Left ventricle myocardium inferior (tissue), 1 donor: Measurements from ENCODE around the gene CCDC177. TPM values are rescaled to one million over a fixed set of nuclear protein-coding genes. Genes with fewer than 3 reads are reported as not detected.

Experiments
- DNase-seq: peaks from one replicate; pipeline ENCODE4 v3.0.0-alpha.2; 2020
- H3K27ac ChIP-seq: fragments of 200-600 bp; replicated peaks from 2 replicates; pipeline ENCODE4 v1.8.0; 2021
- H3K27me3 ChIP-seq: fragments of 200-600 bp; 2 replicates; pipeline ENCODE4 v1.8.0; 2021; ENCODE audit warnings: low read depth
- H3K36me3 ChIP-seq: fragments of 200-600 bp; 2 replicates; pipeline ENCODE4 v1.8.0; 2021
- H3K4me1 ChIP-seq: fragments of 200-600 bp; 2 replicates; pipeline ENCODE4 v1.8.0; 2021
- H3K4me3 ChIP-seq: fragments of 200-600 bp; 2 replicates; pipeline ENCODE4 v1.8.0; 2021; ENCODE audit warnings: mild to moderate bottlenecking, moderate library complexity
- H3K9me3 ChIP-seq: fragments of 200-600 bp; replicated peaks from 2 replicates; pipeline ENCODE4 v1.8.0; 2021
- CTCF ChIP-seq: fragments of 200-600 bp; IDR thresholded peaks from 2 replicates; pipeline ENCODE4 v1.8.0; 2021; ENCODE audit warnings: antibody characterized with exemption, mild to moderate bottlenecking, borderline replicate concordance
- intact Hi-C: fragments of 100-400 bp; cut with micrococcal nuclease; formaldehyde crosslinking; loops from one replicate; pipeline ENCODE4 v1.11.0; 2022
- total RNA-seq: library from RNA; stranded (reverse); fragmentation: NEBNext Ultra II Directional; extraction: Animal tissue kit (Norgen Biotek cat#: 25700); gene quantifications from one replicate; pipeline ENCODE4 v1.2.1, GENCODE V29; 2021
- donor health status: DM: no; HTN: yes; CAD: no; lungs with severe emphysema.

CCDC177 gene
- total RNA-seq, 1 donor from 2014 or later = not detected

GRCh38 chr14:69586404-69586803, 11.7 kb upstream of the CCDC177 start:
- H3K27ac ChIP-seq = peak overlapping the region; percentile 19

DNA sequence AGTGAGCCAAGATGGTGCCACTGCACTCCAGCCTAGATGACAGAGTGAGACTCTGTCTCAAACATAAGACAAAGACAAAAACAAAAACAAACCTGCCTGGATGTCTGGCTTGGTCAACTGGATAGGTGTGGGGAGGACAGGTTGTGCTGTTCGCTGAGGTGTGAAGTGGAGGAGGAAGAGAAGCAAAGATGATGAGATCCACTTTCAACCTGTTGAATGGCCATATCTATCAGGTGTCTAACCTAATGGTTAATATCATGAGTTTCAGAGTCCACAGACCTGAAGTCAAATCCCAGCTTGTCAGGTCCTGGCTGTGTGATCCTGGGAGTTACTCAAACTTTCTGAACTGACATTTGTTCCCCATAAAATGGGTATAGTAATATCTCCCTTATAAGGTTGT, 9.7 kb upstream of the CCDC177 start:
- no peaks in the 10 kb centered on the region for H3K36me3 ChIP-seq
- intact Hi-C loops = no loop called here

More at GRCh38 chr14:69586404-69586803, 11.7 kb upstream of the CCDC177 start:
- H3K27me3 ChIP-seq = no peaks in the 10 kb centered on the region
- peaks cover 28% of the 10 kb centered on the region for H3K4me1 ChIP-seq
- intact Hi-C loops = loop anchor here (5.0 kb wide), 1 partner anchor 141 kb away; no protein-coding TSS in a partner anchor
- H3K36me3 ChIP-seq = no peaks in the 10 kb centered on the region
- no peak overlapping the region for H3K4me3 ChIP-seq
- TF ChIP-seq CTCF = no peak
- H3K9me3 ChIP-seq = no peaks in the 10 kb centered on the region
- DNase-seq = no peak

GRCh38 chr14:69582829-69583228, 8.2 kb upstream of the CCDC177 start:
- no peak for DNase-seq
- TF ChIP-seq CTCF = no peak
- peaks cover 12% of the 10 kb centered on the region for H3K27me3 ChIP-seq
- no peak overlapping the region for H3K27ac ChIP-seq
- peaks cover 28% of the 10 kb centered on the region for H3K4me1 ChIP-seq
- intact Hi-C loops = no loop called here
- H3K36me3 ChIP-seq = no peaks in the 10 kb centered on the region
- no peak overlapping the region for H3K4me3 ChIP-seq
- H3K9me3 ChIP-seq = no peaks in the 10 kb centered on the region

More for the DNA sequence above, 9.7 kb upstream of the CCDC177 start:
- no peaks in the 10 kb centered on the region for H3K9me3 ChIP-seq
- no peak for TF ChIP-seq CTCF
- no peak overlapping the region for H3K27ac ChIP-seq
- no peak for DNase-seq
- no peaks in the 10 kb centered on the region for H3K27me3 ChIP-seq
- peaks cover 28% of the 10 kb centered on the region for H3K4me1 ChIP-seq
- no peak overlapping the region for H3K4me3 ChIP-seq

DNA sequence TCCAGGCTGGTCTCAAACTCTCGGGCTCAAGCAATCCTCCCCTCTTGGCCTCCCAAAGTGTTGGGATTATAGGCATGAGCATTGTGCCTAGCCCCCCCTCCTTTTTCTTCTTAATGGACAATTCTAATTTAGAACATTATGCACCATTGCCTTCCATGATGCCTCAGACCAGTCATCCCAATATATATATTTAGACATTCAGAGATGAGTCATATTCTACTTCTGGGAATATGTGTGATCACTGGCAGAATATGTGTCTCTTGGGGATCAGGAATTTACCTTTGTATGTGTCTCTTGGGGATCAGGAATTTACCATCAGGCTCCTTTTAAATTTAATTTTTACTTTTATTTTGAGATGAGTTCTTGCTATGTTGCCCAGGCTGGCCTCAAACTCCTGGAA, 7.5 kb upstream of the CCDC177 start:
- TF ChIP-seq CTCF = no peak
- Histone ChIP-seq H3K27ac (no peak overlapping the region), H3K27me3 (peaks cover 19% of the 10 kb centered on the region), H3K36me3 (no peaks in the 10 kb centered on the region), H3K4me3 (no peak overlapping the region), H3K9me3 (no peaks in the 10 kb centered on the region), H3K4me1 (peaks cover 25% of the 10 kb centered on the region)
- DNase-seq = no peak
- intact Hi-C loops = no loop called here

- no peak for DNase-seq
- intact Hi-C loops = no loop called here
- peaks cover 17% of the 10 kb centered on the region for H3K4me1 ChIP-seq
- H3K4me3 ChIP-seq = no peak overlapping the region
- no peaks in the 10 kb centered on the region for H3K36me3 ChIP-seq
- peaks cover 26% of the 10 kb centered on the region for H3K27me3 ChIP-seq
- TF ChIP-seq CTCF = no peak
- no peak overlapping the region for H3K27ac ChIP-seq
- no peaks in the 10 kb centered on the region for H3K9me3 ChIP-seq
Measured at GRCh38 chr14:69581316-69581935, 6.8 kb upstream of the CCDC177 start.
